Suprapubic skin (tissue), 4 donors: ENCODE measurements around the gene ATP2C2. TPM values are rescaled to one million over a fixed set of nuclear protein-coding genes. Genes with fewer than 3 reads are reported as not detected.

Experiments used
- DNase-seq, 2 donors: peaks; one replicate each; pipeline ENCODE4 v3.0.0-alpha.2; 2019; ENCODE audit warnings: low spot score in 2 of 2
- H3K27ac ChIP-seq: fragments of 200-600 bp; sonication (generic); one replicate; pipeline ENCODE4 v1.5.1; 2019
- H3K27me3 ChIP-seq: fragments of 200-600 bp; sonication (generic); one replicate; pipeline ENCODE4 v1.5.1; 2019
- H3K36me3 ChIP-seq: fragments of 200-600 bp; sonication (generic); one replicate; pipeline ENCODE4 v1.5.1; 2019
- H3K4me1 ChIP-seq: fragments of 200-600 bp; sonication (generic); one replicate; pipeline ENCODE4 v1.5.1; 2019
- H3K4me3 ChIP-seq: fragments of 200-600 bp; sonication (generic); one replicate; pipeline ENCODE4 v1.5.1; 2019; ENCODE audit warnings: mild to moderate bottlenecking
- H3K9me3 ChIP-seq: fragments of 200-600 bp; sonication (generic); one replicate; pipeline ENCODE4 v1.5.1; 2019
- CTCF ChIP-seq, 2 donors: fragments of 200-600 bp in 1 of 2; fragments of 450-650 bp in 1 of 2; sonication (generic) in 1 of 2; IDR thresholded peaks; one replicate each; pipeline ENCODE4 v1.5.1; 2016 to 2019; ENCODE audit warnings: antibody characterized with exemption in 2 of 2, mild to moderate bottlenecking in 1 of 2, moderate library complexity in 1 of 2
- EP300 ChIP-seq: sonication (generic); formaldehyde crosslinking; IDR thresholded peaks from one replicate; pipeline ENCODE4 v1.6.1; 2017; ENCODE audit warnings: antibody characterized with exemption
- POLR2A ChIP-seq, 2 donors: fragments of 450-650 bp; IDR thresholded peaks; one replicate each; pipeline ENCODE4 v1.6.1; 2017; ENCODE audit warnings: antibody characterized with exemption in 2 of 2, mild to moderate bottlenecking in 2 of 2, moderate library complexity in 2 of 2
- POLR2AphosphoS5 ChIP-seq, 3 donors: sonication (generic); formaldehyde crosslinking; IDR thresholded peaks; one replicate each; pipeline ENCODE4 v1.6.1; 2017; ENCODE audit warnings: antibody characterized with exemption in 3 of 3
- WGBS: methylation state at CpG from one replicate; pipeline ENCODE4 v1.1.5; 2018; 5-methylcytosine and 5-hydroxymethylcytosine counted together
- total RNA-seq, 4 donors: library from RNA; depleted of rRNA; stranded (reverse); fragments of >200 nt; gene quantifications; one replicate each; pipeline ENCODE4 v1.1.0, GENCODE V29; 2016

ATP2C2 gene
- total RNA-seq, 4 donors from 2014 or later: 28.0 to 85.6 (median 40.3) TPM

DNA sequence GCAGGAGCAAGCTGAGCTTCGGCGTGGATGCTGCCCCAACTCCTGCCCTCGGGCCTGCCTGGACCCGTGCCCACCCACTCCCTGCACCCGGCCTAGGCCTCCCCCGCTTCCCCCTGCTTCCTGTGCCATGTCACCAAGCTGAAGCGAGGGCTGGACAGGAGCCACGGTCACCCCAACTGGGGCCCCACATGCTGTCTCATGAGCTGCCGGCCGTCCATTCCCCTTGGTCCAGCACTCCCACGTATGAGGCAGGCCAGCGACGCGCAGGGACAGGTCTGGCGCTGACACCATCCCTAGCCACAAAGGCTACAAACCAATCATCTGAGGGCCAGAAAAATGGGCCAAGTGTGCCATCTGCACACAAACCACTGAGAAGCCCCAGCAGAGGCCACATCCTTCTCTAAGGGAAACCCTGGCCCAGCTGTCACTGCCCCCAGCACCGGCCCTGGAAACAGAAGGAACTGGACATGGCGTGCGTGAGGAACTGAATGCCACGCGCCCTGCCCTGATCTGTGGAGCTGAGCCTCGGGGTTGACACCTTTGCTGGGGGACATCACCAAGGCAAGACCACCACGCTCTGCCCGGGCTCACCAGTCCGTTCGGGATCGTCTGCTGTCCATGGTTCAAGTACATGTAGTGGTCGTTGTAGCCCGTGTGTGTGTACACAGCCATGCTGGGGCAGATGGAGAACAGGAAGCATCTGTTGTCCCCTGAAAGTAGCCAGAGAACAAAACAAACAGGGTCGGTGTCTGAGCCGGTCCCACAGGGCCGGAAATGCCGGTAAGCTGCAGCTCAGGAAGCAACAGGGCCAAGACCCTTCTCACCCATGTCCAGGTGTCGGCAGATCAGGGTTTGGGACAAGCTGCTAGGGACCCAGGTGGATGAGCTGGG, 113.9 kb downstream of the ATP2C2 start:
- H3K4me1 ChIP-seq: peaks cover 3% of the 10 kb centered on the region
- TF ChIP-seq EP300: no peak
- TF ChIP-seq POLR2AphosphoS5 (IDR thresholded peaks at IDR 0.05): no peak
- no peak for TF ChIP-seq CTCF (IDR thresholded peaks at IDR 0.05)
- TF ChIP-seq POLR2A (IDR thresholded peaks at IDR 0.05): no peak
- peaks cover 78% of the 10 kb centered on the region for H3K36me3 ChIP-seq
- DNase-seq: peak in 1 of 2 donors; percentile 76
- WGBS: 77% methylated on average over 32 of the region's 33 CpGs
- no peaks in the 10 kb centered on the region for H3K27me3 ChIP-seq
- H3K9me3 ChIP-seq: no peaks in the 10 kb centered on the region
- H3K4me3 ChIP-seq: no peak overlapping the region
- H3K27ac ChIP-seq: no peak overlapping the region

GRCh38 chr16:84482951-84483881, 114.9 kb downstream of the ATP2C2 start:
- WGBS: 93% methylated on average over 23 of the region's 25 CpGs

DNA sequence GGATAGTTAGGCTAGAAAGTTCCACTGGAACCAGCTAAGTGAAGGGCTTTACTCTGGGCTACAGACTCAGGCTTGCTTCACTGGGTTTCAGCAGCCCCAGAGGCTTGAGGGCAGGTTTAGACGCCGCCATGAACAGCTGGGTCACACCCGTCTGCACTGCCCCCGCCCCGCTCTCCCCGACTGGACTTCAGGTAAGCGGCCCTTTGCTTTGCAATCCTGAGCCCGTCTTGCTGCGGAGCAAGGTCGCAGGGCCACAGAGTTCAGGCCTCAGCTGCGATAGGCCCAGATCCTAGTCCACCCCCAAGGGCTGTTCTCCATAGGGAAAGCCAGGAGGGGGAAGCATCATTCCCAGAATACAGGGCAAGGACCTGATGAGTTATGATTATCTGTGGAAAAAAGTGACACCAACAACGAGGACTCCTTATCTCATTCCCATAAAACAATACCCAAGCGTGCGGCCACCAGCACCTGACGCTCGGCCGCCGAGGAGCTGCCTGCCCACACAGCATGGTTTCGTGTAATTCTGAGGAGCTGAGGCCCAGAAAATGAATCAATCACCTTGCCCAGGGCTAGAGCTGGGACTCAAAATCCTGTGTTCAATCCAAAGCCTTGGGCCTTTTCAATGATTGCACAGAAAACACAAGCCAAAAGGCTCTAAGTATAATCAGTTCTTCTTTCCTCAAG, 115.7 kb downstream of the ATP2C2 start:
- peaks cover 3% of the 10 kb centered on the region for H3K4me1 ChIP-seq
- DNase-seq: peak in 1 of 2 donors; percentile 64
- TF ChIP-seq EP300 (no peak), POLR2A (IDR thresholded peaks at IDR 0.05) (no peak), CTCF (IDR thresholded peaks at IDR 0.05) (no peak), POLR2AphosphoS5 (IDR thresholded peaks at IDR 0.05) (no peak)
- H3K27ac ChIP-seq: no peak overlapping the region
- no peaks in the 10 kb centered on the region for H3K27me3 ChIP-seq
- no peaks in the 10 kb centered on the region for H3K9me3 ChIP-seq
- WGBS: 82% methylated on average over 10 of the region's 19 CpGs
- H3K36me3 ChIP-seq: peaks cover 89% of the 10 kb centered on the region
- H3K4me3 ChIP-seq: no peak overlapping the region

More at GRCh38 chr16:84482951-84483881, 114.9 kb downstream of the ATP2C2 start:
- H3K27me3 ChIP-seq: no peaks in the 10 kb centered on the region
- DNase-seq: peak in 1 of 2 donors; percentile 65
- H3K36me3 ChIP-seq: peaks cover 88% of the 10 kb centered on the region
- no peak overlapping the region for H3K27ac ChIP-seq
- H3K4me3 ChIP-seq: no peak overlapping the region
- no peaks in the 10 kb centered on the region for H3K9me3 ChIP-seq
- TF ChIP-seq POLR2AphosphoS5 (IDR thresholded peaks at IDR 0.05) (no peak), CTCF (IDR thresholded peaks at IDR 0.05) (no peak), EP300 (no peak), POLR2A (IDR thresholded peaks at IDR 0.05) (no peak)
- peaks cover 3% of the 10 kb centered on the region for H3K4me1 ChIP-seq

DNA sequence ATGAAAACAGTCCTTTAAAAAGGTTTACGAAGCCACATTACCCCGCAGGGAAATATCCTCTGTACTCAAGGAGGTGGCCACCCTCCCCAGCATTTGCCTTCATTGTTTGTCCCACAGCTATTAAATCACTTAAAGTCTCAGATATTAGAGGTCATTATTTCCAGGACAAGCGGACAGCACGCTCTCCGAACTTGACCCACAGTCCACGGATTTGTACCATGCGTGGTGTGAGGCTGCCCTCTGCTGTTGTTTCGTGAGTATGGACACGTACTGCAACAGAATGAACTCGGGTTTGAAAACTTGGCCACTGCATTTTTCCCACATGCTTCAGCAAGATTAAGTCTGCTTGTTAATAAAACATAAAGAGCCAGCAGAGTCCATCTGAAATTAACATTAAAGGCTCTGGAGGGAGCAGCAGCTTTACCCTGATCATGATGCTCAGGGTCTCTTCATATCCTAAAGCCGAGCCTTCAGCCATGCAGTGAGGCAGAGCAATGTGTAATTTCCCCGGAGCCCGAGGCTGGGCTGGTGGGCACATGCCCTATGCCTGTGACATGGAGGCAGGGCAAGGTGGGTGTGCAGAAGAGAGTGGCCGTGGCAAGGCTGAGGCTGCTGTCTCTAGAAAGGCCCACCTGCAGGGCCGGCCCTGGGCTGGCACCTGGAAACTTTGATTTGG, 116.4 kb downstream of the ATP2C2 start:
- 54% methylated on average over 12 of the region's 15 CpGs for WGBS
- H3K36me3 ChIP-seq: peaks cover 93% of the 10 kb centered on the region
- peak in 1 of 2 donors; percentile 71 for DNase-seq
- TF ChIP-seq POLR2AphosphoS5 (IDR thresholded peaks at IDR 0.05) (no peak), EP300 (no peak), POLR2A (IDR thresholded peaks at IDR 0.05) (no peak), CTCF (IDR thresholded peaks at IDR 0.05) (peak; percentile 49 to 57)
- no peaks in the 10 kb centered on the region for H3K9me3 ChIP-seq
- no peaks in the 10 kb centered on the region for H3K27me3 ChIP-seq
- H3K27ac ChIP-seq: no peak overlapping the region
- no peak overlapping the region for H3K4me3 ChIP-seq
- H3K4me1 ChIP-seq: peaks cover 3% of the 10 kb centered on the region
